ENCODE data around the gene ODAD3. TPM values are rescaled to one million over a fixed set of nuclear protein-coding genes. Genes with fewer than 3 reads are reported as not detected.
"Not testable (repeated sequence)": the region's sequence is repeated elsewhere in the genome, so short reads cannot be mapped to it uniquely, and the experiment has no call there.

The ODAD3 gene
- total RNA-seq, 1 experiment from 2014 or later = 0.39 TPM

GRCh38 chr19:11435833-11436313 is 952 bp upstream of the ODAD3 start:
- Histone ChIP-seq H3K27ac (peak overlapping the region; percentile 67), H3F3A (ENCODE audit: insufficient read depth, low read depth) (peaks cover 14% of the 10 kb centered on the region; the same call in 1 of the 2 replicates), H3K4me3 (peak overlapping the region; percentile 76), H3K36me3 (ENCODE audit: low read depth) (peaks cover 11% of the 10 kb centered on the region; the same call in 1 of the 2 replicates), H4K20me1 (ENCODE audit: insufficient read depth) (no peaks in the 10 kb centered on the region), H3K4me1 (replicated peaks; ENCODE audit: insufficient read depth) (peaks cover 14% of the 10 kb centered on the region), H3K79me2 (ENCODE audit: low read depth) (peaks cover 24% of the 10 kb centered on the region), H3K9me3 (ENCODE audit: insufficient read depth, low read depth) (no peaks in the 10 kb centered on the region), H3K9me2 (ENCODE audit: insufficient read depth) (no peaks in the 10 kb centered on the region), H2AFZ (peak overlapping the region; percentile 91), H3K27me3 (ENCODE audit: insufficient read depth, low read depth) (no peaks in the 10 kb centered on the region), H3K4me2 (peak overlapping the region; percentile 85)
- CTCF ChIA-PET = interaction anchor here (0.6 to 1.4 kb wide), 3 partner anchors 8 to 142 kb away, joined by 3 to 7 read pairs (median 3); partner anchors contain the start of gene EPOR
- TF ChIP-seq EZH2 (IDR thresholded peaks at IDR 0.05; ENCODE audit: low read depth) = no peak
- TF ChIP-seq CTCF (conservative IDR thresholded peaks at IDR 0.05) = no peak
- DNase-seq = peak in 1 of 2 experiments; percentile 16
- TSS peak; percentile 51 for BruUV-seq (replicated peaks)
- intact Hi-C loops (cut with micrococcal nuclease; ENCODE audit: unreplicated experiment) = loop anchor here (1.0 to 5.0 kb wide), 3 partner anchors 14 to 499 kb away; partner anchors contain the start of gene SWSAP1
- POLR2A ChIA-PET (ENCODE audit: unreplicated experiment) = interaction anchor here (0.6 to 1.4 kb wide), 5 partner anchors 14 to 1355 kb away, joined by 3 to 9 read pairs (median 6); partner anchors contain the start of genes JUNB and SWSAP1

GRCh38 chr19:11434703-11435056 is 241 bp downstream of the ODAD3 start:
- H3K27me3 ChIP-seq (ENCODE audit: insufficient read depth, low read depth) = no peaks in the 10 kb centered on the region
- H3K36me3 ChIP-seq (ENCODE audit: low read depth) = peaks cover 11% of the 10 kb centered on the region; the same call in 1 of the 2 replicates
- POLR2A ChIA-PET (ENCODE audit: unreplicated experiment) = interaction anchor here (0.6 to 1.4 kb wide), 3 partner anchors 13 to 235 kb away, joined by 3 to 9 read pairs (median 6); partner anchors contain the start of gene SWSAP1
- intact Hi-C loops (cut with micrococcal nuclease; ENCODE audit: unreplicated experiment) = loop anchor here (1.0 to 5.0 kb wide), 3 partner anchors 12 to 497 kb away; partner anchors contain the start of gene SWSAP1
- no peaks in the 10 kb centered on the region for H3K9me2 ChIP-seq (ENCODE audit: insufficient read depth)
- H3K4me3 ChIP-seq = peak overlapping the region; percentile 57
- peaks cover 24% of the 10 kb centered on the region for H3K79me2 ChIP-seq (ENCODE audit: low read depth)
- no TSS peak for BruUV-seq (replicated peaks)
- DNase-seq = no peak
- TF ChIP-seq EZH2 (IDR thresholded peaks at IDR 0.05; ENCODE audit: low read depth) (no peak), CTCF (conservative IDR thresholded peaks at IDR 0.05) (no peak)
- H3K4me1 ChIP-seq (replicated peaks; ENCODE audit: insufficient read depth) = peaks cover 14% of the 10 kb centered on the region
- H2AFZ ChIP-seq = peak overlapping the region; percentile 87
- no peaks in the 10 kb centered on the region for H3K9me3 ChIP-seq (ENCODE audit: insufficient read depth, low read depth)
- H3K27ac ChIP-seq = no peak overlapping the region
- CTCF ChIA-PET = interaction anchor here (1.0 to 1.4 kb wide), 2 partner anchors 51 to 141 kb away, joined by 3 to 7 read pairs; partner anchors contain the start of gene EPOR
- H4K20me1 ChIP-seq (ENCODE audit: insufficient read depth) = no peaks in the 10 kb centered on the region
- H3F3A ChIP-seq (ENCODE audit: insufficient read depth, low read depth) = peaks cover 4% of the 10 kb centered on the region; the same call in 1 of the 2 replicates
- peak overlapping the region; percentile 82 for H3K4me2 ChIP-seq

GRCh38 chr19:11433526-11433925 is 1.4 kb downstream of the ODAD3 start:
- BruUV-seq (replicated peaks); H3K27ac ChIP-seq; H4K20me1 ChIP-seq (ENCODE audit: insufficient read depth); H3K4me2 ChIP-seq; CTCF ChIA-PET; H2AFZ ChIP-seq; intact Hi-C loops (cut with micrococcal nuclease; ENCODE audit: unreplicated experiment); H3K4me3 ChIP-seq; H3F3A ChIP-seq (ENCODE audit: insufficient read depth, low read depth); H3K27me3 ChIP-seq (ENCODE audit: insufficient read depth, low read depth); POLR2A ChIA-PET (ENCODE audit: unreplicated experiment); H3K9me3 ChIP-seq (ENCODE audit: insufficient read depth, low read depth); DNase-seq; H3K9me2 ChIP-seq (ENCODE audit: insufficient read depth): not testable (repeated sequence)
- Histone ChIP-seq H3K36me3 (ENCODE audit: low read depth) (peaks cover 11% of the 10 kb centered on the region; the same call in 1 of the 2 replicates), H3K4me1 (replicated peaks; ENCODE audit: insufficient read depth) (peaks cover 14% of the 10 kb centered on the region), H3K79me2 (ENCODE audit: low read depth) (peaks cover 24% of the 10 kb centered on the region)
